Measurements from ENCODE around the gene DIMT1.

DIMT1 gene

DNA sequence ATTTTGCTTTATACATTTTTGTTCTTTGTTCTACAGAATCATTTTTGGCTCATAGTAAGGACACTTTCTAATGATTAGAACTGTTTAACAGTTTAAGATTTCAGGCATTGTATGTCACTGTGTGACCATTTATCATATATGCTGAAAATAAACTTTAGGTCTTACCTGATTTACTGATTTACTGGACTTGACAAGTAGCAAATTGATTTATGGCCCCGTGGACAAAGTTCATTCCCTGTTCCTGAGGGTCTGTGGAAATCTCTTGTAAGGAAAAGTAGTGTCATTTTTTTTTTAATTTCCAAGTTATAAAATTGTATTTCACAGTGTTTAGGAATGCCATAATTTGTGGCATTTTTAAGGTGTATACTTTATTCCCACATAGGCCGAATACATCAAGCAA lies 57.0 kb downstream of the DIMT1 start:
- TF ChIP-seq NFIC (IDR thresholded peaks at IDR 0.05) (no peak), RAD21 (IDR thresholded peaks at IDR 0.05; ENCODE audit: low read depth) (no peak), TAF1 (IDR thresholded peaks at IDR 0.05; ENCODE audit: low read depth) (no peak)
- TF ChIP-seq, protein P1, sequence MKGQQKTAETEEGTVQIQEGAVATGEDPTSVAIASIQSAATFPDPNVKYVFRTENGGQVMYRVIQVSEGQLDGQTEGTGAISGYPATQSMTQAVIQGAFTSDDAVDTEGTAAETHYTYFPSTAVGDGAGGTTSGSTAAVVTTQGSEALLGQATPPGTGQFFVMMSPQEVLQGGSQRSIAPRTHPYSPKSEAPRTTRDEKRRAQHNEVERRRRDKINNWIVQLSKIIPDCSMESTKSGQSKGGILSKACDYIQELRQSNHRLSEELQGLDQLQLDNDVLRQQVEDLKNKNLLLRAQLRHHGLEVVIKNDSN (IDR thresholded peaks at IDR 0.05) = no peak

GRCh38 chr5:62343428-62343827 lies 60.3 kb downstream of the DIMT1 start:
- TF ChIP-seq CEBPB (IDR thresholded peaks at IDR 0.05) (no peak), ZBTB7A (IDR thresholded peaks at IDR 0.05; ENCODE audit: low read depth) (no peak), REST (IDR thresholded peaks at IDR 0.05; ENCODE audit: low read depth) (no peak), EGR1 (IDR thresholded peaks at IDR 0.05) (no peak), YY1 (IDR thresholded peaks at IDR 0.05; ENCODE audit: low read depth) (no peak), EP300 (IDR thresholded peaks at IDR 0.05; ENCODE audit: borderline replicate concordance) (no peak), RAD21 (IDR thresholded peaks at IDR 0.05; ENCODE audit: low read depth) (no peak), CREB1 (IDR thresholded peaks at IDR 0.05; ENCODE audit: low read depth) (no peak), TAF1 (IDR thresholded peaks at IDR 0.05; ENCODE audit: low read depth) (no peak), TCF12 (IDR thresholded peaks at IDR 0.05; ENCODE audit: low read depth) (no peak), TEAD4 (IDR thresholded peaks at IDR 0.05) (no peak)

GRCh38 chr5:62342476-62342837 lies 61.2 kb downstream of the DIMT1 start:
- TF ChIP-seq EGR1 (IDR thresholded peaks at IDR 0.05) = no peak

DNA sequence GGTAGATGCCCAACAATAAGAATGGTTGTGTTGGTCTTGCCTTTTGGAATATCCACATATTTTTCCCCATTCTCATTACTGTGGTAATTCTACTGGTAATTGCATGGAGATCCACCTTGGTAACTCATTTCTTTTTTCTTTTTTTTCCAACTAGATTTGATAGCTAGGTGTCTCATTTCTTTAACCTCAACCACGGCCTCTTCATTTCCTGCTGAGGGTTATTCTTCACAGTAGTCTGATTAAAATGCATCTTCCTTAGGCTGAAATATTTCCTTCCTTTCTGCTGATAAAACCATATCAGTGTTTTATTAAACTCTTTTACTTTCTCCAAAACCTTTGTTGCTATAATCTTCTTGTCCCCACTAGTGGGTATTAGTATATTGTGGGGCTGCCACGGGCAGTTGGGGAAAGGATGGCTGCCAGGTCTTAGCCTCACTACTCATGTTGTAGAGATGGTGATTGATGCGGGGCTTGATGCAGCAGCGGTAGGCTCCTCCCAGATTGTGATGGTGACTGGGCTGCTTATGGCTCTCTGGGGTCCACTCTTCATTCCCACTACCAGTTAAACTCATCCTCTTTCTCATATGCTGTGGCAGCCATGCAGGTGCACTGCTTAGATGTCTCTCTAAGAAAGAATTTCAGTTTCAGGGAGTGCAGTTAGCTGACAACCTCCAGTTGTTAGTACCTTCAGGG lies 61.8 kb downstream of the DIMT1 start:
- TF ChIP-seq YY1 (IDR thresholded peaks at IDR 0.05; ENCODE audit: low read depth) (no peak), REST (IDR thresholded peaks at IDR 0.05; ENCODE audit: low read depth) (no peak), TAF1 (IDR thresholded peaks at IDR 0.05; ENCODE audit: low read depth) (no peak), FOXM1 (IDR thresholded peaks at IDR 0.05; ENCODE audit: borderline replicate concordance, low read depth) (no peak), EP300 (IDR thresholded peaks at IDR 0.05; ENCODE audit: borderline replicate concordance) (no peak), TCF12 (IDR thresholded peaks at IDR 0.05; ENCODE audit: low read depth) (no peak), CEBPB (IDR thresholded peaks at IDR 0.05) (no peak), TEAD4 (IDR thresholded peaks at IDR 0.05) (no peak), CREB1 (IDR thresholded peaks at IDR 0.05; ENCODE audit: low read depth) (no peak), ZBTB7A (IDR thresholded peaks at IDR 0.05; ENCODE audit: low read depth) (no peak)
- TF ChIP-seq, protein P2, sequence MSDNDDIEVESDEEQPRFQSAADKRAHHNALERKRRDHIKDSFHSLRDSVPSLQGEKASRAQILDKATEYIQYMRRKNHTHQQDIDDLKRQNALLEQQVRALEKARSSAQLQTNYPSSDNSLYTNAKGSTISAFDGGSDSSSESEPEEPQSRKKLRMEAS (IDR thresholded peaks at IDR 0.05) = no peak
- TF ChIP-seq, protein P1 (IDR thresholded peaks at IDR 0.05) = no peak

- TF ChIP-seq TEAD4 (IDR thresholded peaks at IDR 0.05) (no peak), EP300 (IDR thresholded peaks at IDR 0.05; ENCODE audit: borderline replicate concordance) (no peak), CEBPB (IDR thresholded peaks at IDR 0.05) (no peak), NFIC (IDR thresholded peaks at IDR 0.05) (no peak), REST (IDR thresholded peaks at IDR 0.05; ENCODE audit: low read depth) (no peak)
Measured at GRCh38 chr5:62340979-62341378, 62.7 kb downstream of the DIMT1 start.

Measured in Ishikawa (cell line).